WTC11 (cell line): Measurements from ENCODE around the gene ZNF821. TPM values are rescaled to one million over a fixed set of nuclear protein-coding genes. Genes with fewer than 3 reads are reported as not detected.

Experiments used
- ATAC-seq: fragments of 200-7000 bp; cut with Tn5 transposase; 2 replicates; pipeline ENCODE4 v1.10.0; 2021; ENCODE audit warnings: mild to moderate bottlenecking, moderate library complexity
- CTCF ChIA-PET: fragments of 300-600 bp; sonication (Branson Sonifier 250); formaldehyde crosslinking; loops from one replicate; lab custom pipeline; 2021; ENCODE audit warnings: antibody characterized with exemption; lab: Charles Lee
- POLR2A ChIA-PET: fragments of 350-600 bp; sonication (Branson Sonifier 250); formaldehyde crosslinking; loops from one replicate; lab custom pipeline; 2021; ENCODE audit warnings: antibody characterized with exemption; lab: Charles Lee
- DNase-seq: peaks from one replicate; pipeline ENCODE4 v3.0.0; 2021; ENCODE audit warnings: low spot score
- H3K27ac Mint-ChIP-seq: 2 replicates; pipeline ENCODE4 v1.8.0; 2021; ENCODE audit warnings: mixed read lengths
- H3K27me3 Mint-ChIP-seq: 2 replicates; pipeline ENCODE4 v1.8.0; 2021; ENCODE audit warnings: low read depth, mild to moderate bottlenecking, moderate library complexity, mixed read lengths
- H3K36me3 Mint-ChIP-seq: 2 replicates; pipeline ENCODE4 v1.8.0; 2021; ENCODE audit warnings: mixed read lengths
- H3K4me1 Mint-ChIP-seq: 2 replicates; pipeline ENCODE4 v1.8.0; 2022; ENCODE audit warnings: mixed read lengths
- H3K4me3 Mint-ChIP-seq: 2 replicates; pipeline ENCODE4 v1.8.0; 2021; ENCODE audit warnings: mild to moderate bottlenecking, moderate library complexity, mixed read lengths
- H3K9me3 Mint-ChIP-seq: 2 replicates; pipeline ENCODE4 v1.8.0; 2021; ENCODE audit warnings: mixed read lengths
- ATF1 ChIP-seq: sonication (generic); formaldehyde crosslinking; IDR thresholded peaks from 2 replicates; pipeline ENCODE4 v1.8.1; 2023; ENCODE audit warnings: mild to moderate bottlenecking, moderate library complexity, missing genetic modification reagents
- ATF2 ChIP-seq: sonication (generic); formaldehyde crosslinking; IDR thresholded peaks from 2 replicates; pipeline ENCODE4 v1.8.1; 2022; ENCODE audit warnings: low read depth, missing genetic modification reagents, borderline replicate concordance
- ATF6 ChIP-seq: sonication (generic); formaldehyde crosslinking; IDR thresholded peaks from 2 replicates; pipeline ENCODE4 v1.8.1; 2023; ENCODE audit warnings: mild to moderate bottlenecking, missing genetic modification reagents
- CTCF ChIP-seq: fragments of 200-600 bp; IDR thresholded peaks from 2 replicates; pipeline ENCODE4 v1.8.0; 2022; ENCODE audit warnings: antibody characterized with exemption
- FOXJ3 ChIP-seq: sonication (generic); formaldehyde crosslinking; IDR thresholded peaks from 2 replicates; pipeline ENCODE4 v1.9.0; 2021; ENCODE audit warnings: missing genetic modification reagents, mild to moderate bottlenecking, borderline replicate concordance
- FOXK1 ChIP-seq: sonication (generic); formaldehyde crosslinking; IDR thresholded peaks from 2 replicates; pipeline ENCODE4 v1.8.0; 2022; ENCODE audit warnings: mild to moderate bottlenecking, moderate library complexity, missing genetic modification reagents
- GABPB1 ChIP-seq: sonication (generic); formaldehyde crosslinking; IDR thresholded peaks from 2 replicates; pipeline ENCODE4 v1.8.1; 2023; ENCODE audit warnings: mild to moderate bottlenecking, missing genetic modification reagents
- MAX ChIP-seq: sonication (generic); formaldehyde crosslinking; IDR thresholded peaks from 2 replicates; pipeline ENCODE4 v1.8.0; 2022; ENCODE audit warnings: mild to moderate bottlenecking, missing genetic modification reagents
- MYBL2 ChIP-seq: sonication (generic); formaldehyde crosslinking; IDR thresholded peaks from 2 replicates; pipeline ENCODE4 v1.8.1; 2023; ENCODE audit warnings: mild to moderate bottlenecking, moderate library complexity, missing genetic modification reagents
- RORB ChIP-seq: fragments of 250-450 bp; sonication (Bioruptor Pico); IDR thresholded peaks from 2 replicates; pipeline ENCODE4 v1.9.0; 2021; ENCODE audit warnings: mild to moderate bottlenecking
- SMAD3 ChIP-seq: sonication (generic); formaldehyde crosslinking; IDR thresholded peaks from 2 replicates; pipeline ENCODE4 v1.8.0; 2022; ENCODE audit warnings: missing genetic modification reagents, mild to moderate bottlenecking, borderline replicate concordance
- SMAD4 ChIP-seq: sonication (generic); formaldehyde crosslinking; IDR thresholded peaks from 2 replicates; pipeline ENCODE4 v1.8.0; 2022; ENCODE audit warnings: mild to moderate bottlenecking, missing genetic modification reagents
- SOX15 ChIP-seq: fragments of 250-450 bp; sonication (Bioruptor Pico); IDR thresholded peaks from 2 replicates; pipeline ENCODE4 v1.9.0; 2021; ENCODE audit warnings: mild to moderate bottlenecking
- SP1 ChIP-seq: sonication (generic); formaldehyde crosslinking; conservative IDR thresholded peaks from 2 replicates; pipeline ENCODE4 v1.8.1; 2022; ENCODE audit warnings: missing genetic modification reagents
- ZBTB43 ChIP-seq: sonication (generic); formaldehyde crosslinking; IDR thresholded peaks from 2 replicates; pipeline ENCODE4 v1.8.1; 2023; ENCODE audit warnings: mild to moderate bottlenecking, missing genetic modification reagents
- ZNF232 ChIP-seq: sonication (generic); formaldehyde crosslinking; IDR thresholded peaks from 2 replicates; pipeline ENCODE4 v1.8.0; 2022; ENCODE audit warnings: mild to moderate bottlenecking, missing genetic modification reagents
- ZNF263 ChIP-seq: sonication (generic); formaldehyde crosslinking; IDR thresholded peaks from 2 replicates; pipeline ENCODE4 v1.8.1; 2022; ENCODE audit warnings: low read depth, mild to moderate bottlenecking, moderate library complexity, missing genetic modification reagents
- ZNF512 ChIP-seq: sonication (generic); formaldehyde crosslinking; IDR thresholded peaks from 2 replicates; pipeline ENCODE4 v1.8.1; 2022; ENCODE audit warnings: missing genetic modification reagents, borderline replicate concordance
- ZNF671 ChIP-seq: fragments of 250-450 bp; sonication (Bioruptor Pico); IDR thresholded peaks from 2 replicates; pipeline ENCODE4 v1.8.0; 2021; ENCODE audit warnings: mild to moderate bottlenecking
- total RNA-seq: library from RNA; stranded (reverse); gene quantifications from 3 replicates; pipeline ENCODE4 v1.2.3, GENCODE V29; 2021

Gene ZNF821
- total RNA-seq, 1 experiment from 2014 or later = 16.2 TPM

GRCh38 chr16:71914802-71915201 is 30.8 kb upstream of the ZNF821 start (continued):
- TF ChIP-seq ZNF512 (CRISPR knock-in tag) (no peak), SP1 (no peak), ATF2 (no peak), CTCF (no peak)

- no peaks in the 10 kb centered on the region for H3K27me3 Mint-ChIP-seq
- H3K4me3 Mint-ChIP-seq = no peak overlapping the region; the same call in 1 of the 2 replicates
- TF ChIP-seq GABPB1 (CRISPR knock-in tag) (no peak), FOXJ3 (no peak), SMAD3 (CRISPR knock-in tag) (no peak), SOX15 (no peak), RORB (no peak), ZNF232 (CRISPR knock-in tag) (no peak), MAX (CRISPR knock-in tag) (no peak), MYBL2 (CRISPR knock-in tag) (no peak), ZNF671 (CRISPR knock-in tag) (no peak), ATF6 (CRISPR knock-in tag) (no peak), FOXK1 (CRISPR knock-in tag) (no peak), ZBTB43 (no peak), SMAD4 (CRISPR knock-in tag) (no peak), ZNF263 (no peak), ATF1 (CRISPR knock-in tag) (no peak)
- peak overlapping the region; percentile 57 for H3K27ac Mint-ChIP-seq
- ChIA-PET POLR2A (no interaction called here), CTCF (interaction anchor here (0.6 to 3.4 kb wide), 4 partner anchors 22 to 1195 kb away, joined by 3 to 17 read pairs (median 8); no protein-coding TSS in a partner anchor)
- ATAC-seq (no peak), DNase-seq (no peak)
- peaks cover 69% of the 10 kb centered on the region for H3K36me3 Mint-ChIP-seq
- H3K9me3 Mint-ChIP-seq = no peaks in the 10 kb centered on the region
- H3K4me1 Mint-ChIP-seq = peaks cover 37% of the 10 kb centered on the region
Observed at GRCh38 chr16:71912534-71913275, 28.7 kb upstream of the ZNF821 start.
